Progenitor cell of endocrine pancreas (in vitro differentiated cells): ENCODE measurements around the gene HLA-DQB1. TPM values are rescaled to one million over a fixed set of nuclear protein-coding genes. Genes with fewer than 3 reads are reported as not detected.
"Not testable (repeated sequence)": the region's sequence is repeated elsewhere in the genome, so short reads cannot be mapped to it uniquely, and the experiment has no call there.

Experiments
- DNase-seq: peaks from one replicate; pipeline ENCODE4 v3.0.0; 2021; ENCODE audit warnings: low spot score; ENCODE audit not compliant: unreplicated experiment
- H3K27ac Mint-ChIP-seq: 2 replicates; pipeline ENCODE4 v1.8.0; 2021; ENCODE audit warnings: mild to moderate bottlenecking, moderate library complexity, mixed read lengths
- H3K27me3 Mint-ChIP-seq: 2 replicates; pipeline ENCODE4 v1.8.0; 2021; ENCODE audit warnings: mixed read lengths
- H3K36me3 Mint-ChIP-seq: 2 replicates; pipeline ENCODE4 v1.8.0; 2022; ENCODE audit warnings: mixed read lengths; ENCODE audit not compliant: insufficient read depth
- H3K4me1 Mint-ChIP-seq: 2 replicates; pipeline ENCODE4 v1.8.0; 2021; ENCODE audit warnings: low read depth, mixed read lengths
- H3K4me3 Mint-ChIP-seq: 2 replicates; pipeline ENCODE4 v1.8.0; 2021; ENCODE audit warnings: low read depth, mild to moderate bottlenecking, moderate library complexity, mixed read lengths
- H3K9me3 Mint-ChIP-seq: 2 replicates; pipeline ENCODE4 v1.8.0; 2021; ENCODE audit warnings: low read depth, mixed read lengths
- CTCF ChIP-seq: fragments of 200-600 bp; sonication (generic); IDR thresholded peaks from one replicate; pipeline ENCODE4 v1.5.0; 2021; ENCODE audit warnings: antibody characterized with exemption, mild to moderate bottlenecking; ENCODE audit not compliant: unreplicated experiment
- total RNA-seq: library from RNA; stranded (reverse); gene quantifications from 2 replicates; pipeline ENCODE4 v1.2.1, GENCODE V29; 2021

HLA-DQB1 gene
- total RNA-seq, 1 donor from 2014 or later: 6.1 TPM

- Mint-ChIP-seq H3K4me3 (no peak overlapping the region), H3K4me1 (no peaks in the 10 kb centered on the region), H3K27ac (no peak overlapping the region), H3K9me3 (no peaks in the 10 kb centered on the region), H3K36me3 (no peaks in the 10 kb centered on the region), H3K27me3 (peaks cover 26% of the 10 kb centered on the region)
- DNase-seq: no peak
- TF ChIP-seq CTCF: no peak
Measured at GRCh38 chr6:32684246-32684645, 17.8 kb upstream of the HLA-DQB1 start.

- H3K4me1 Mint-ChIP-seq: no peaks in the 10 kb centered on the region
- H3K9me3 Mint-ChIP-seq: peaks cover 17% of the 10 kb centered on the region
- H3K27me3 Mint-ChIP-seq: peaks cover 21% of the 10 kb centered on the region
- no peak overlapping the region for H3K27ac Mint-ChIP-seq
- TF ChIP-seq CTCF: no peak
- H3K4me3 Mint-ChIP-seq: no peak overlapping the region
- DNase-seq: no peak
- no peaks in the 10 kb centered on the region for H3K36me3 Mint-ChIP-seq
Measured at GRCh38 chr6:32680055-32680454, 13.6 kb upstream of the HLA-DQB1 start.

- H3K27ac Mint-ChIP-seq: no peak overlapping the region
- H3K9me3 Mint-ChIP-seq: peaks cover 17% of the 10 kb centered on the region
- H3K4me1 Mint-ChIP-seq: no peaks in the 10 kb centered on the region
- TF ChIP-seq CTCF: no peak
- no peak overlapping the region for H3K4me3 Mint-ChIP-seq
- H3K36me3 Mint-ChIP-seq: no peaks in the 10 kb centered on the region
- DNase-seq: no peak
- H3K27me3 Mint-ChIP-seq: peaks cover 18% of the 10 kb centered on the region
Measured at GRCh38 chr6:32679492-32679891, 13.0 kb upstream of the HLA-DQB1 start.

- not testable (repeated sequence) for DNase-seq, H3K27me3 Mint-ChIP-seq, H3K36me3 Mint-ChIP-seq, H3K4me3 Mint-ChIP-seq, H3K27ac Mint-ChIP-seq, H3K4me1 Mint-ChIP-seq
- peaks cover 23% of the 10 kb centered on the region for H3K9me3 Mint-ChIP-seq
Measured at GRCh38 chr6:32674123-32674522, 7.7 kb upstream of the HLA-DQB1 start.

GRCh38 chr6:32671908-32672307 lies 5.5 kb upstream of the HLA-DQB1 start:
- H3K4me3 Mint-ChIP-seq, H3K9me3 Mint-ChIP-seq, H3K4me1 Mint-ChIP-seq, H3K36me3 Mint-ChIP-seq, H3K27me3 Mint-ChIP-seq, DNase-seq, H3K27ac Mint-ChIP-seq: not testable (repeated sequence)

GRCh38 chr6:32669893-32670292 lies 3.4 kb upstream of the HLA-DQB1 start:
- no peak for DNase-seq
- peaks cover 10% of the 10 kb centered on the region for H3K4me1 Mint-ChIP-seq
- peaks cover 23% of the 10 kb centered on the region for H3K27me3 Mint-ChIP-seq
- no peaks in the 10 kb centered on the region for H3K36me3 Mint-ChIP-seq
- H3K9me3 Mint-ChIP-seq: peaks cover 6% of the 10 kb centered on the region
- no peak overlapping the region for H3K27ac Mint-ChIP-seq
- no peak for TF ChIP-seq CTCF
- H3K4me3 Mint-ChIP-seq: no peak overlapping the region
